OCI-LY3 (cell line): ENCODE data around the gene CSNK1G2.

Experiments
- H2AFZ ChIP-seq: fragments of 200-600, 300-600 bp; shearing (Covaris generic); 2 replicates; pipeline ENCODE4 v1.6.0; 2014; ENCODE audit warnings: antibody characterized with exemption, low read depth, low read length
- H3K27ac ChIP-seq: fragments of 200-600, 300-600 bp; sonication (generic); 2 replicates; pipeline ENCODE4 v1.5.1; 2014; ENCODE audit warnings: mild to moderate bottlenecking, low read length, moderate library complexity, mixed read lengths
- H3K27me3 ChIP-seq: fragments of 200-600, 300-600 bp; sonication (generic); 2 replicates; pipeline ENCODE4 v1.6.1; 2014; ENCODE audit warnings: low read depth, low read length, mixed read lengths
- H3K36me3 ChIP-seq: fragments of 200-600, 300-600 bp; sonication (generic); replicated peaks from 2 replicates; pipeline ENCODE3; 2014; ENCODE audit warnings: low read depth, low read length, mixed read lengths
- H3K4me1 ChIP-seq: fragments of 300-600, 200-600 bp; sonication (generic); 2 replicates; pipeline ENCODE4 v1.6.1; 2014; ENCODE audit warnings: low read length, mixed read lengths
- H3K4me2 ChIP-seq: fragments of 200-600, 300-600 bp; sonication (generic); 2 replicates; pipeline ENCODE4 v1.6.1; 2014; ENCODE audit warnings: low read length, mixed read lengths
- H3K4me3 ChIP-seq: fragments of 300-600, 200-600 bp; sonication (generic); 2 replicates; pipeline ENCODE4 v1.5.1; 2014; ENCODE audit warnings: antibody characterized with exemption, mild to moderate bottlenecking, low read length, moderate library complexity
- H3K79me2 ChIP-seq: fragments of 300-600, 200-600 bp; shearing (Covaris generic); 2 replicates; pipeline ENCODE4 v1.6.1; 2014; ENCODE audit warnings: mild to moderate bottlenecking, low read length, mixed read lengths
- H3K9ac ChIP-seq: fragments of 300-600, 200-600 bp; shearing (Covaris generic); 2 replicates; pipeline ENCODE4 v1.6.0; 2014; ENCODE audit warnings: mild to moderate bottlenecking, low read length, moderate library complexity
- H3K9me3 ChIP-seq: fragments of 200-600, 300-600 bp; shearing (Covaris generic); 2 replicates; pipeline ENCODE4 v1.6.1; 2014; ENCODE audit warnings: low read length, mixed read lengths; ENCODE audit not compliant: insufficient read depth
- H4K20me1 ChIP-seq: fragments of 200-600, 300-600 bp; sonication (generic); 2 replicates; pipeline ENCODE4 v1.6.1; 2016; ENCODE audit warnings: low read length, mixed read lengths; ENCODE audit not compliant: insufficient read depth
- EZH2phosphoT487 ChIP-seq: fragments of 200-600 bp; shearing (Covaris generic); IDR thresholded peaks from 2 replicates; pipeline ENCODE4 v1.6.1; 2018; ENCODE audit warnings: antibody characterized with exemption, mixed run types, low read depth
- TF ChIP-seq, protein P1 (sequence below): fragments of 200-600, 300-600 bp; sonication (generic); IDR thresholded peaks from 2 replicates; pipeline ENCODE4 v1.5.1; 2014; ENCODE audit warnings: antibody characterized with exemption, low read length, low read depth

CSNK1G2 gene

DNA sequence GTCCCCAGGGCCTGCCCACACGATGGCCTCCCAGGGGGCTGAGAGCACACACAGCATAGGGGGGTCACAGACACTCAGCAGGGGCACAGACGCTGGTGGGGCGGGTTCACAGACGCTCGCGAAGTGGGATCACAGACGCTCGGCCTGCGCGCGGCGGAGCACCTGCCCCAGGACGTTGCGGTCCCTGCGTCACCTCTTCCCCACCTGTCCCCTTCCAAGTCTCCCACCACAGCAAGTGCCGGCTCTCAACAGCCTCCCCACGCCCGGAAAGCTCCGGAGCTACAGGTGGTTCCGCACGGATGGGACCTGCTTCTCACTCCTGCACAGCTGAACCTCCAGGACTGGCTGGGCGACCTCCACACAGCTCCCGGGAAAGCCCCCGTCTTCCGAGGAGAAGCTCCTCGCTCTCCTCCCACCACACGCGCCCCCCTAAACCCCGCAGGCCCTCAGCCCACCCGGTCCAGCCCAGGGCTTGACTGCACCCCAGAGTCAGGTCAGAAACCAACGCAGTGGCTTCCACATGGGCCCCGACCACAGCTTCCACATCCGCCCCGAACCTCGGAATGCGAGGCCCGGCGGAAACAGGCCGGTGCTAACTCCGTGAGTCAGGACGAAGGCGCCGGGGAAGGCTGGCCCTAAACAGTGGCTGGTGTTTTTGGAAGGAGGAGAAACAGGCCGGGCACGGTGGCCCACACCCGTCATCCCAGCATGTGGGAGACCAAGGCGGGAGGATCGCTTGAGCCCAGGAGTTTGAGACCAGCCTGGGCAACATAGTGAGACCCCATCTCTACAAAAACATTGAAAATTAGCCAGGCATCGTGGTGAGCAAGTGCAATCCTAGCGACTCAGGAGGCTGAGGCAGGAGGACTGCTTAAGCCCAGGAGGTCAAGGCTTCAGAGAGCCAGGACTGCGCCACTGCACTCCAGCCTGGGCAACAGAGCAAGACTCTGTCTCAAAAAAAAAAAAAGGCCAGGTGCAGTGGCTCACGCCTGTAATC is 58.0 kb downstream of the CSNK1G2 start:
- Histone ChIP-seq H3K27ac (no peak overlapping the region), H2AFZ (no peak overlapping the region), H3K4me2 (no peak overlapping the region), H3K27me3 (no peaks in the 10 kb centered on the region), H3K36me3 (peaks cover 18% of the 10 kb centered on the region), H4K20me1 (peaks cover 25% of the 10 kb centered on the region), H3K79me2 (no peaks in the 10 kb centered on the region), H3K9me3 (no peaks in the 10 kb centered on the region), H3K9ac (no peak overlapping the region), H3K4me3 (no peak overlapping the region), H3K4me1 (peaks cover 5% of the 10 kb centered on the region; the same call in 1 of the 2 replicates)
- TF ChIP-seq EZH2phosphoT487: no peak
- TF ChIP-seq, protein P1, sequence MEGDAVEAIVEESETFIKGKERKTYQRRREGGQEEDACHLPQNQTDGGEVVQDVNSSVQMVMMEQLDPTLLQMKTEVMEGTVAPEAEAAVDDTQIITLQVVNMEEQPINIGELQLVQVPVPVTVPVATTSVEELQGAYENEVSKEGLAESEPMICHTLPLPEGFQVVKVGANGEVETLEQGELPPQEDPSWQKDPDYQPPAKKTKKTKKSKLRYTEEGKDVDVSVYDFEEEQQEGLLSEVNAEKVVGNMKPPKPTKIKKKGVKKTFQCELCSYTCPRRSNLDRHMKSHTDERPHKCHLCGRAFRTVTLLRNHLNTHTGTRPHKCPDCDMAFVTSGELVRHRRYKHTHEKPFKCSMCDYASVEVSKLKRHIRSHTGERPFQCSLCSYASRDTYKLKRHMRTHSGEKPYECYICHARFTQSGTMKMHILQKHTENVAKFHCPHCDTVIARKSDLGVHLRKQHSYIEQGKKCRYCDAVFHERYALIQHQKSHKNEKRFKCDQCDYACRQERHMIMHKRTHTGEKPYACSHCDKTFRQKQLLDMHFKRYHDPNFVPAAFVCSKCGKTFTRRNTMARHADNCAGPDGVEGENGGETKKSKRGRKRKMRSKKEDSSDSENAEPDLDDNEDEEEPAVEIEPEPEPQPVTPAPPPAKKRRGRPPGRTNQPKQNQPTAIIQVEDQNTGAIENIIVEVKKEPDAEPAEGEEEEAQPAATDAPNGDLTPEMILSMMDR: no peak

DNA sequence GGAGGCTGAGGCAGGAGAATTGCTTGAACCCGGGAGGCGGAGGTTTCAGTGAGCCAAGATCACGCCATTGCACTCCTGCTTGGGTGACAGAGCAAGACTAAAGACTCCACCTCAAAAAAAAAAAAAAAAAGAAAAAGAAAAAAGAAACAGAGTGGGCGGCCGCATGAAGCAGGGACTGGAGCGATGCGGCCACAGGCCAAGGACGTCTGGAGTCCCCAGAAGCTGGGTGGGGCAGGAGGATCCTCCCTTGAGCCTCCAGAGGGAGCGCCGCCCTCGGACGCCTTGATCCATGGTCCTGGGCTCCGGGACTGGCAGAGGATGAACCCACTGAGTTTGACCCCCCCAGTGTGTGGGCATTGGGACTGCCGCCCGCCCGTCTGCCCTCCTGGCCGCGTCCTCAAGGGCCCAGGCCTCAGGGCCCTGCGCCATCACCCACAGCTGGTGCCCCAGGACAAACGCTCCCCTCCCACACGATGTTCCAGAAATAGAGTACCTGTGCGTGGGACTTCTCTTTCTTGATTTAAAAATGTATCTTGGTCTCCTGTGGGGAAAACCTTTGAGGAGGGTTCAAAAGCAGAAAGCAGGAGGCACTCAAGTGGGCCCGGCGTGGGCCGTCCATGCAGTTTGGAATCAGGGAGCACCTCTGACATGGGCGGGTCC is 59.0 kb downstream of the CSNK1G2 start:
- Histone ChIP-seq H3K27ac (no peak overlapping the region), H3K4me1 (peaks cover 5% of the 10 kb centered on the region; the same call in 1 of the 2 replicates), H3K9me3 (no peaks in the 10 kb centered on the region), H3K4me3 (no peak overlapping the region), H3K4me2 (no peak overlapping the region), H2AFZ (no peak overlapping the region), H3K27me3 (no peaks in the 10 kb centered on the region), H3K36me3 (peaks cover 18% of the 10 kb centered on the region), H3K9ac (no peak overlapping the region), H4K20me1 (peaks cover 25% of the 10 kb centered on the region), H3K79me2 (no peaks in the 10 kb centered on the region)
- TF ChIP-seq EZH2phosphoT487: no peak
- TF ChIP-seq, protein P1: no peak

DNA sequence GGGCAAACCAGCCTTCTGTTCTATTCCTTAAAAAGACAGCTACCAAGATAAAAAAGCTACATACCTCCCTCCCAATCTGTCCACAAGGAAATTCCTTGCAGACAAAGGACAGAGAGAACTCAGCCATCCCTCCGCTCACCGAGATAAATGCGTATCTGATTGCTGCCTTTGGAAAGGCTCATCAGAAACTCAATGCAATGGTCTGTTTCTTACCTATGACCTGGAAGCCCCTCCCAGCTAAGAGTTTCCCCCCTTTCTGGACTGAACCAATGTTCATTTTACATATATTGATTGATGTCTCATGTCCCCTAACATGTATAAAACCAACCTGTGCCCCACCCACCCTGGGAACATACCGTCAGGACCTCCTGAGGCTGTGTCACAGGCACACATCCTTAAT is 62.9 kb downstream of the CSNK1G2 start:
- peaks cover 5% of the 10 kb centered on the region; the same call in 1 of the 2 replicates for H3K4me1 ChIP-seq
- H3K9ac ChIP-seq: no peak overlapping the region
- H4K20me1 ChIP-seq: peaks cover 14% of the 10 kb centered on the region; the same call in 1 of the 2 replicates
- H3K4me2 ChIP-seq: no peak overlapping the region
- no peak overlapping the region for H3K4me3 ChIP-seq
- no peak overlapping the region for H2AFZ ChIP-seq
- H3K27me3 ChIP-seq: no peaks in the 10 kb centered on the region
- no peaks in the 10 kb centered on the region for H3K9me3 ChIP-seq
- peaks cover 15% of the 10 kb centered on the region for H3K36me3 ChIP-seq
- TF ChIP-seq, protein P1: no peak
- TF ChIP-seq EZH2phosphoT487: no peak
- no peak overlapping the region for H3K27ac ChIP-seq
- peaks cover 6% of the 10 kb centered on the region; the same call in 1 of the 2 replicates for H3K79me2 ChIP-seq

DNA sequence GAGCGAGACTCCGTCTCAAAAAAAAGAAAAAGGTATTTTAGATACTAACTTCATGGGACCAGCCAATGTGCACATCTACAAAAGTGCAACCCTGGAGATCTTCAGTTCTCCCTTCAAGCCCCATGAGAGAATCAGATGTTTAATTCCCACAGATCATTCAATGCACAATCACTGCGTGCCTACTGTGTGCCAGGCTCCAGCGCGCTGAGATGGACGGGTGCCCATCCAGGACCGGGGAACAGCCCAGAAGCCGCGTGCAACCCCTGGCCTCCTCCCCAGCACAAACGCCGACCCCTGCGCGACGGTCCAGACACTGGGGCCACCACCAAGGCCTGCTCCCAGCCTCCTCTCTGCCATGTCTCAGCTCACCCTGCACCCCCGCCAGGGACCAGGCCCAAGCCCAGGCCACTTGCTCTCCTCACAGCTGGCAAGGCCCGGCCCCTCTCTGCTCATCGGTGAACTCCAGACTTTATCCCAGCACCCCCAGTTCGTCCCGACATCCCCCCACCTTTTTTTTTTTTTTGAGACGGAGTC is 69.2 kb downstream of the CSNK1G2 start:
- Histone ChIP-seq H3K4me1 (peaks cover 9% of the 10 kb centered on the region; the same call in 1 of the 2 replicates), H3K27me3 (no peaks in the 10 kb centered on the region), H3K4me2 (no peak overlapping the region), H3K9me3 (no peaks in the 10 kb centered on the region), H3K4me3 (no peak overlapping the region), H3K9ac (no peak overlapping the region), H3K36me3 (peaks cover 28% of the 10 kb centered on the region), H3K27ac (no peak overlapping the region), H2AFZ (no peak overlapping the region), H4K20me1 (peaks cover 10% of the 10 kb centered on the region; the same call in 1 of the 2 replicates), H3K79me2 (peaks cover 40% of the 10 kb centered on the region)
- no peak for TF ChIP-seq EZH2phosphoT487
- TF ChIP-seq, protein P1: no peak
